ENCODE measurements around the gene KCNQ1.

DNA sequence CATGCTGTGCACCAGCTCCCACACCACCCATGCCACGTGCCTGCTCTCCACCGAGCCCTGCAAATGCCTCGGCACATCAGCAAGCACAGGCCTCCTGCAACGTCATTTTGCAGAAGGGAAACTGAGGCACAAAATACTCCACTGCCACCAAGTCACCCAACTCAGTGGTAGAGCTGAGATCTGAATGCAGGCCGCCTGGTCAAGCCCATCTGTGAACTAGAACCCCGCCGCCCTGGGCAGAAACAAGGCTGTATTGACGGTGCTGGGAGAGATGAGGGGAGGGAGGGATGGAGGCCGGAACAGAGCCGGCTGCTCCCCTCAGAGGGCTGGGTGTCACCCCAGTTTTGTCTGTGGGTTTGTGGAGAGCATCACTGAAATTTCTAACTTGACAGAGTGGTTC lies 359.4 kb downstream of the KCNQ1 start:
- TF ChIP-seq, protein P1, sequence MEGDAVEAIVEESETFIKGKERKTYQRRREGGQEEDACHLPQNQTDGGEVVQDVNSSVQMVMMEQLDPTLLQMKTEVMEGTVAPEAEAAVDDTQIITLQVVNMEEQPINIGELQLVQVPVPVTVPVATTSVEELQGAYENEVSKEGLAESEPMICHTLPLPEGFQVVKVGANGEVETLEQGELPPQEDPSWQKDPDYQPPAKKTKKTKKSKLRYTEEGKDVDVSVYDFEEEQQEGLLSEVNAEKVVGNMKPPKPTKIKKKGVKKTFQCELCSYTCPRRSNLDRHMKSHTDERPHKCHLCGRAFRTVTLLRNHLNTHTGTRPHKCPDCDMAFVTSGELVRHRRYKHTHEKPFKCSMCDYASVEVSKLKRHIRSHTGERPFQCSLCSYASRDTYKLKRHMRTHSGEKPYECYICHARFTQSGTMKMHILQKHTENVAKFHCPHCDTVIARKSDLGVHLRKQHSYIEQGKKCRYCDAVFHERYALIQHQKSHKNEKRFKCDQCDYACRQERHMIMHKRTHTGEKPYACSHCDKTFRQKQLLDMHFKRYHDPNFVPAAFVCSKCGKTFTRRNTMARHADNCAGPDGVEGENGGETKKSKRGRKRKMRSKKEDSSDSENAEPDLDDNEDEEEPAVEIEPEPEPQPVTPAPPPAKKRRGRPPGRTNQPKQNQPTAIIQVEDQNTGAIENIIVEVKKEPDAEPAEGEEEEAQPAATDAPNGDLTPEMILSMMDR (IDR thresholded peaks at IDR 0.05), result no peak
- TF ChIP-seq POLR2A (IDR thresholded peaks at IDR 0.05), result no peak
